TTC549 (cell line): Measurements from ENCODE around the gene THAP7.
"Not testable (repeated sequence)": the region's sequence is repeated elsewhere in the genome, so short reads cannot be mapped to it uniquely, and the experiment has no call there.

ENCODE experiments used
- FAIRE-seq: peaks from 2 replicates; lab custom pipeline; 2012; peaks lifted over from hg19 to GRCh38; lab: Jason Lieb, UNC

Gene THAP7

DNA sequence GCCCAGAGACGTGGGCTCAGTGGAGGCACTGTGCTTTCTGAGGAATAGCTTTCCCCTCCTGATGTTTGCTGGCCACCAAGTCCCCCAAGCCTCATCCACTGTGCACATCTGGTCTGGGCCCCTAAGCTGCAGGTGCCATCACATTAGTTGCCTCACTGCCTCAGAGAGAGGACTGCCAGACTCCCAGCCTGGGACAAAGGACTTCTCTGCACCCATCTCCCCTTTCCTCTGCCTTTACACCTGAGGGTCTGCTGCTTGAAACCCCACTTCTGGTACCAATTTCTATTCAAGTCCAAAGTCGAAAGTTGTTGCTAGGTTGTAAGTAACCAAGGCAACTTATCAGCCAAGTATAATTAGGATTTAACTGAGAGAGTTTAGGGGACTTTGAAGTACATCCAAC is 23.5 kb downstream of the THAP7 start:
- no peak for FAIRE-seq

DNA sequence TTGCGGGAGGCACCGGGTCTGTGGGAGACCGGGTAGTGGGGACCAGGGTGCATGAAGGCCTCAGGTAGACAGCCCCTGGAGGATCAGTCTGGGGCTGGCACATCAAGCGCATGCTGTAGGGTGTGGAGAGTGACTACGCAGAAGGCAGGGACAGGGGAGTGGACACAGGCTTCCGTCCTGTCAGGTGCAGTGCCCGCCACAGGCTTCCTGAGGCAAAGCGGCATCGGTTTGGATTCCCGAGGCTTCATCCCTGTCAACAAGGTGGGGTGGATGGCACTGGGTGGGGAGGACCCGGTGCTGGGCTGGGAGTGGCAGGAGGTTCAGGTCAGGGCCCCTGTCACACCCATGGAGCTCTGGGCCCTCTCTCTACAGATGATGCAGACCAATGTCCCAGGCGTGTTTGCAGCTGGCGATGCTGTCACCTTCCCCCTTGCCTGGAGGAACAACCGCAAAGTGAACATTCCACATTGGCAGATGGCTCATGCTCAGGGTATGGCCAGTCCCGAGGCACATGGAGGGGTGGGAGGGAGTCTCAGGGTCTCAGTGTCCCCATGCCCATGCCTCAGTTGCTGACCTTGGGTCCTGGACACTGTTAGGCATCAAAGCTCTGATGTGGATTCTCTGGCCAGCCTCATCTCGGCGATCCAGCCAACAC is 24.3 kb downstream of the THAP7 start:
- FAIRE-seq, result no peak

DNA sequence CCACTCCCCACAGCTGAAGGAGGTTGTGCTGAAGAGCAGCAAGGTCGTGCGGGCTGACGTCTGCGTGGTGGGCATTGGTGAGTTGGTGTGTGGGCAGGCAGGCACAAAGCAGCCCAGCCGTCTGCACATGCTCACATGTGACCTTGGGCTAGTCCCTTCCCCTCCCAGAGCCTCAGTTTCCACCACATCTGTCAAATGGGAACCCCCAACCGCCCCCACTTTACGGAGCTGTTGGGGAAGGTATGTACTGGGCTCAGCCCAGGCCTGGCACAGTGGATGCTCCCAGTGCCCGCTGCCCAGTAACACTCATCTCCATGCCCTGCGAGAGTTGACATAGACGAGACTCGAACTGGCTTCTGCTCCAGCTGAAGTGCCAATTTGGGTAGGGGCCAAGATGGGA is 24.9 kb downstream of the THAP7 start:
- no peak for FAIRE-seq

- no peak for FAIRE-seq
These were observed 25.5 kb downstream of the THAP7 start for GRCh38 chr22:20976291-20976877.

- no peak for FAIRE-seq
These were observed 26.2 kb downstream of the THAP7 start for GRCh38 chr22:20975541-20976290.

- no peak for FAIRE-seq
These were observed 27.5 kb downstream of the THAP7 start for GRCh38 chr22:20974336-20974955.

- FAIRE-seq, result no peak
These were observed 28.2 kb downstream of the THAP7 start for GRCh38 chr22:20973634-20974286.

- FAIRE-seq, result no peak
These were observed 28.9 kb downstream of the THAP7 start for GRCh38 chr22:20972933-20973577.

GRCh38 chr22:20972014-20972694 is 29.8 kb downstream of the THAP7 start:
- FAIRE-seq, result not testable (repeated sequence)

DNA sequence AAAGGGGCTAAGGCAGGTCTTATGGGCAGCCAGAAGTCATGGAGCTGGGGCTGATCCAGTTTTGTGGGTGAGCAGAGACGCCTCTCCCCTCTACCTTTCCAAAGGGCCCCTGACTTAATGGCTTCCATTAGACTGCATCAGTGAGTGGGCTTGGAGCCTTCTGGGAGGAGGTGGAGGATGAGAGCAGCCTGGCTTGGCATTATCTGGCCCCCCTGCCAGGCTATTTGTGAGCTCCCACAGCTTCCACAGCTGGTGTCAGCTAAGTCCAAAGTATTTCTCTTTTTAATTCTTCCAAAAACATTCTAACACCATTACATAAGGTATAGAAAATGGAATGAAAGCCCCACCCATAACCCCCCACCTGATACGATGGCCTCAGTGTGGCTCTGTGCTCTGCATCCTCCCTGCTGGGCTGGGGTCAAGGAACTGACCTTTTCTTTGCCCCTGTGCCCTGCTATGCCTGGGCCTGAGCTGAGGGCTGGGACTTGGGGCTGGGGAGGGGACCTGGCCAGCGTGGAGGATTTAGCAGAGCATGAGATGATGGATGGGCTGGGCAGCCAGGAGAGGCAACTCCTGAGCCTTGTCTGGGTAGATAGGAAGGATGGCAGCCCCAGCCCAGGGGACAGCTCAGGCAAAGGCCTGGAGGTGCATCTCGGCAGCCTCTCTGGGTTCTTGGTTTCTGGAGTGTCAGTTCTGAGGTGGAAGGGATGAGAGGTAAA is 30.8 kb downstream of the THAP7 start:
- FAIRE-seq, result no peak

DNA sequence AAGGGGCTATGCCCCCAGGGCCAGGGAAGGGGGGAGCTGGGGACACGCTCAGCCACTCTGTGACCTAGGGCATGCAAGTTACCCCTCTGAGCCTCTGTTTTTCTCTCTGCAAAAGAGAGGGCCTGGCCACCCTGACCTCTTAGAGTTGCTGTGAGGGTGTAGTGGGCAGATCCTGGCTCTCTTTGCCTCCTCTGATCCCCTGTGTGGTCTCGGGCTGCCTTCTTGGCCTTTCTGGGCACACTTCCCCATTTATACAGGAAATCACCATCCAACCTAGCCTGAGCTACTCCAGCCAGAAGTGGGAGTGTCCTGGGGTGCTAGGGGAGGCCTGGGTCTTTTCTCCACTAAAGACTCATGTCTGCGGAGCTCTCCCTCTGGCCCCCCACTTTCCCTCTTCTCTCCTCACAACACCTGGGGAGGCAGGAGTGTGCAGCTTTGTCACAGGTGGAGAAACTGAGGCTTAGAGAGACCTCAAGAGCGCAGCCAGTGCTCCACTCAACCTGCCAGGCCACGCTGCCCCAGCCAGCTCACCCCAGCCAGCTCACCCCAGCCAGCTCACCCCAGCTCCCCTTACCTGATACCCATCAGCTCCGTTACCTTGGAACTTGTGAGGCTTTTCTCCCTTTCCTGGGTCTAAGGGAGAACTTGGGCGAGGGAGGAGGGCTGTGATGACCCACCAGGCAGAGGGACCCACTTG is 33.5 kb downstream of the THAP7 start:
- FAIRE-seq, result no peak

GRCh38 chr22:20967697-20968211 is 34.2 kb downstream of the THAP7 start:
- no peak for FAIRE-seq

DNA sequence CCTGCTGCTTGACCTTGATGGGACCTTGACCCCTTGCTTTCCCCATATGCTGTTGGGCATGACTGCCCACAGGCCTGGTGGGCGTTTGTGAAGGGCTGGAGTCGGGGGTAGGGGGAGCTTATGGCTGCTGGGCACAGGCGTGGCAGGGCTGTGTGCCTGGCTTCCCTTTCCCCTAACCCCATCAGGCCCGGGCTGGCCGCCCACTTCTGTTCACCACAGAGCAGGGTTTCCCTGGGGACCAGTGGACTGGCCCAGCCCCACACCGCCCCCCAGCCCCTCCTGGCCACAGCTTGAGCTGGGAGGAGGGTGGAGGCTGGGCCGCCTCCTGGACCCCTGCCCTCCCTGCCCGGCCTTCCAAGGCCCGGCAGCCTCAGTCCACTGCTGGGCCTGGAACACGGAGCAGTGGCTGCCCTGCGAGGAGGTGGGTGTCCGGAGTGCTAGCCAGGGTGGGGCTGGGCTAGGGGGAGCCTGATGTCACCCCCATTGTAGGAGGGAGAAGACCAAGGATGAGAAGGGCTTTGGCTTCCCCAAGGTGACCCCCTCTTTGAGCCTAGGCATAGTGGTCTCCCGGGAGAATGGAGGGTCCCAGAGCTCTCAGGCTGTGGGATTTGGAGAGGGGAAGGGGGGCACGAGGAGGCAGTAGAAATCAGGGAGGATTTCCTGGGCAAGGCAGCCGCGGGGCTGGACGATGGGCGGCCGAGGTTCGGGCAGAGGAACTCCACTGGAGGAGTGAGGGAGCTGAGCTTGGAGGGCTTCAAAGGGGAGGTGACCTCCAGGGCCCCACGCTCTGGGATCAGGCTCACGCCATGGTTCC is 34.8 kb downstream of the THAP7 start, which contains the start of gene AIFM3:
AIFM3 (plus strand) TSS at position 373 of the 814 bp plus-strand sequence. CDS start 690 bp downstream, outside the sequence.
- FAIRE-seq, result no peak

GRCh38 chr22:20965888-20966855 is 35.7 kb downstream of the THAP7 start:
- no peak for FAIRE-seq

DNA sequence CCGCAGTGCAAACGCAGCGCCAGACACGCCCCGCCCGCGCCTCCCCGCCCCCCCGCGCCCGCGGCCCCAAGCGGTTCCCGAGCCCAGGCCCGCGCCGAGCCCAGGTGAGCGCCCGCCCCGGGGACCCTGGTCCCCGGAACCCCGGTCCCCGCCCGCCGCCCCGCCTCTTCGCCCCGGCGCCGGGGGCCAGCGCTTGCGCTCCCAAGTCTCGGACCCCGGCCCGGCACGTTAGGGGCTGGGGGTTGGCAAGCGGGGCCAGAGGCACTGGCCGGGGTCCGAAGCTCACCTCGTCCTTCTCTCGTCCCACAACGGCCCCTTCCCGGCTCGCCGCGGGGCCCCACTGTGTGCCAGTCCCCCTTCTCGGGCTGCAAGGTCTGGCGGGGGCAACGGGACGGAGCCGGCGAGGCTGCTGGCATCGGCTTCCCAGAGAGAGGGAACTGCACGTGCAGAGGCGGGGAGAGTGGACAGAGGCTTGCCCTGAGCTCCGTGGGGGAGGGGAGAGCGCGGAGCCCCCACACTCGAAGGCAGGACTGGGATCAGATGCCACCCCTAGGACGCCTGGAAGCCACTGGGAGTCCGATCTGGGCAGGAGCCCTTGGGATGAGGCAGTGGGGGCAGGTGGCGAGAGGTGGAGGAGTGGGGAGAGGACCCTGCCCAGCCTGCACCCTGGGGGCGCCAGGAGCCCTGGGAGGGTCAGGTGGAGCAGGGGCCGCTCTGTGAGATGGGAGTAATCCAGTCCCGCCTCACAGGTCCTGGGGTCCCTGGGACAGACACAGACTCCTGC is 36.6 kb downstream of the THAP7 start:
- FAIRE-seq, result no peak

DNA sequence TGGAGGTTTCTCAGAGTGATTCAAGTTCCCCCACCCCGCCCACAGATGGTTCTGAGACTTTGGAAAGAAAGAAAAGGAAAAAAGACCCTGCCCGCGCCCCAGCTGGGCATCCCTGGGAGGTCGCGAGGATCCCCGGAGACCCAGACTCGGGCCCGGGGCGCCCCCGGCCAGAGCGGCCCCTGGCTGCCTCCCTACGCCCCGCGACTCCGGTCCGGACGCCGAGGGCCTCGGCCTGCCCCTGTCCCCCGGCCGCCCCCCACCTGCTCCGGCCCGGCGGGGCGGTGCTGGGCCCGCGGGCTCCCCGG is 37.2 kb downstream of the THAP7 start:
- FAIRE-seq, result no peak
